ENCODE results near the gene NOL11.

NOL11 gene

DNA sequence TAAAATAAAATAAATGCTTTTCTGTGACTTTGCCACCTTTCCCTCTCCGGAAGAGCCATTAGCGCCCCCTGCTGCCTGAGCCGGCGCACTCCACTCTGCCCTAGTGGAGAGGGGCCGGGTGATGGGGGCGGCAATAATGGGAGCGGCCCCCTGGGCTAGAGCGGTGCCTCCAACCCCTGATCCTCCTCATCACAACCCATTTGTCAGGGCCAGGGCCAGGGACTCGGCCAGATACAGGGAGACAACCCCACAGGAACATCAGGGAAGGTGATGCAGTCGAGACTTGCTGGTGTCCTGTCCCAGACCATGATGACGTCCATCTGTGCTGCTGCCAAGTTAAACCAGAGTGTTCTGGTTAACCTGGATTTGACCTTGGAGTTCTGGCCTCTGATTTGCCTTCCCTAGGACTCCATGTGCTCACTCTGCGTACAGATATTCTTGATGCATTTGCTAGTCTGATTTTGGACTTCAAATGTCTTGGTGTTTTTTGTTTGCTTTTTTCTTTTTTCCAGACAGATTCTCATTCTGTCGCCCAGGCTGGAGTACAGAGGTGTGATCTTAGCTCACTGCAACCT lies 61.4 kb downstream of the NOL11 start:
- H3K27ac ChIP-seq: no peak overlapping the region
- POLR2A ChIA-PET (ENCODE audit: low non-redundant PET): no interaction called here
- DNase-seq (ENCODE audit: low spot score): peak; percentile 36
- CTCF ChIA-PET: interaction anchor here (0.6 kb wide), 3 partner anchors 24 to 1014 kb away, joined by 3 to 5 read pairs (median 5); no protein-coding TSS in a partner anchor
- TF ChIP-seq CTCF (conservative IDR thresholded peaks at IDR 0.05; ENCODE audit: low read depth): peak; percentile 71

GRCh38 chr17:67784364-67785121 lies 66.8 kb downstream of the NOL11 start:
- ChIA-PET CTCF (interaction anchor here (0.6 kb wide), 1 partner anchor 10 kb away, joined by 4 read pairs; no protein-coding TSS in a partner anchor), POLR2A (ENCODE audit: low non-redundant PET) (no interaction called here)
- no peak for TF ChIP-seq CTCF (conservative IDR thresholded peaks at IDR 0.05; ENCODE audit: low read depth)
- no peak overlapping the region for H3K27ac ChIP-seq
- no peak for DNase-seq (ENCODE audit: low spot score)

DNA sequence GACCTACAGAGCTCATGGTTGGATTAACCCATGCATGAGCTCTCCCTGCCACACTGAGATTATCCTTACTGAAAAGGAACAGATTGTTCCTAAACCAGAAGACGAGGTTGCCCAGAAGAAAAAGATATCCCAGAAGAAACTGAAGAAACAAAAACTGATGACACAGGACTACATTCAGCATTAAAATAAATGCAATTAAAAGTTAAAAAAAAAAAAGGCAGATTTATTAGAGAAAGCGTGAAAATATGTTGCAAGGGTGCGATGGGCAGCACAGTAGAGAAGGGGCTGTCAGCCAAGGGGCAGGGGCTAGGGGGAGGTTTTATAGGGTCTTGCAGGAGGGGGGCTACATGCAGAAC lies 67.4 kb downstream of the NOL11 start:
- CTCF ChIA-PET: interaction anchor here (0.6 kb wide), 1 partner anchor 9 kb away, joined by 4 read pairs; no protein-coding TSS in a partner anchor
- POLR2A ChIA-PET (ENCODE audit: low non-redundant PET): no interaction called here
- TF ChIP-seq CTCF (conservative IDR thresholded peaks at IDR 0.05; ENCODE audit: low read depth): no peak

DNA sequence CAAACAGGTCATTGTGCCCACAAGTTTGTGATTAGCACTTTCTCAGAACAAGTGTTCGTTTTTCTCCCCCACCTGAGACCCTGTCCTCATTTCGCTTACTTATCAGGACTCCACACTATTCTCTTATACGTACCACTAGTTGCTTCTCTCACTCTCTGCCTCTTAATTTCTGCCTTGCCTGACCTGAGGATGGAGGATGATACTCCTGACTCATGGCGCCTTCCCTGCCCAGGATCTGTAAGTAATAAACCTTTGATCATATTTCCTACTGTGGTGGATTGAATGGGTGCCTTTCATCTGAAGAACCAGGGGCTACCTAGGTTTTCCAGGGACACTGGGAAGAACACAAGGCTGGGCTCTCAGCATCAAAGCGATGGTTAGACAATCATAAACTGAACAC lies 67.8 kb downstream of the NOL11 start:
- DNase-seq (ENCODE audit: low spot score): no peak
- no peak overlapping the region for H3K27ac ChIP-seq
- TF ChIP-seq CTCF (conservative IDR thresholded peaks at IDR 0.05; ENCODE audit: low read depth): no peak
- ChIA-PET CTCF (no interaction called here), POLR2A (ENCODE audit: low non-redundant PET) (no interaction called here)

More for the DNA sequence above, 67.4 kb downstream of the NOL11 start:
- H3K27ac ChIP-seq: no peak overlapping the region
- no peak for DNase-seq (ENCODE audit: low spot score)

Measured in RWPE1 (cell line).